ENCODE data around the gene ZNF575.

- TF ChIP-seq, protein P1, sequence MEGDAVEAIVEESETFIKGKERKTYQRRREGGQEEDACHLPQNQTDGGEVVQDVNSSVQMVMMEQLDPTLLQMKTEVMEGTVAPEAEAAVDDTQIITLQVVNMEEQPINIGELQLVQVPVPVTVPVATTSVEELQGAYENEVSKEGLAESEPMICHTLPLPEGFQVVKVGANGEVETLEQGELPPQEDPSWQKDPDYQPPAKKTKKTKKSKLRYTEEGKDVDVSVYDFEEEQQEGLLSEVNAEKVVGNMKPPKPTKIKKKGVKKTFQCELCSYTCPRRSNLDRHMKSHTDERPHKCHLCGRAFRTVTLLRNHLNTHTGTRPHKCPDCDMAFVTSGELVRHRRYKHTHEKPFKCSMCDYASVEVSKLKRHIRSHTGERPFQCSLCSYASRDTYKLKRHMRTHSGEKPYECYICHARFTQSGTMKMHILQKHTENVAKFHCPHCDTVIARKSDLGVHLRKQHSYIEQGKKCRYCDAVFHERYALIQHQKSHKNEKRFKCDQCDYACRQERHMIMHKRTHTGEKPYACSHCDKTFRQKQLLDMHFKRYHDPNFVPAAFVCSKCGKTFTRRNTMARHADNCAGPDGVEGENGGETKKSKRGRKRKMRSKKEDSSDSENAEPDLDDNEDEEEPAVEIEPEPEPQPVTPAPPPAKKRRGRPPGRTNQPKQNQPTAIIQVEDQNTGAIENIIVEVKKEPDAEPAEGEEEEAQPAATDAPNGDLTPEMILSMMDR (IDR thresholded peaks at IDR 0.05; ENCODE audit: poor library complexity): no peak
- no peak for TF ChIP-seq EZH2phosphoT487 (IDR thresholded peaks at IDR 0.05; ENCODE audit: low read depth, severe bottlenecking, unreplicated experiment)
Observed at GRCh38 chr19:43584484-43584883, 51.5 kb downstream of the ZNF575 start.
